Neutrophil (primary cell): ENCODE data around the gene GANC.
A peak's percentile ranks its signal among the peaks of the same experiment; 100 is the strongest.

Experiments
- H3K27ac ChIP-seq: fragments of 200-600 bp; sonication (generic); 2 replicates; pipeline ENCODE4 v1.5.1; 2016; ENCODE audit warnings: mild to moderate bottlenecking, moderate library complexity
- H3K27me3 ChIP-seq: fragments of 200-600 bp; sonication (generic); 2 replicates; pipeline ENCODE4 v1.6.0; 2016; ENCODE audit warnings: mild to moderate bottlenecking
- H3K36me3 ChIP-seq: fragments of 200-600 bp; sonication (generic); 2 replicates; pipeline ENCODE4 v1.5.1; 2017
- H3K4me1 ChIP-seq, 2 experiments: fragments of 200-600 bp in 1 of 2; sonication (generic) in 1 of 2; 1 replicate in 1 of 2; 2 replicates in 1 of 2; pipeline versions ENCODE4 v1.5.1 to v1.6.1; 2013 to 2016; ENCODE audit warnings: low read depth in 1 of 2, low read length in 1 of 2, mild to moderate bottlenecking in 1 of 2, moderate library complexity in 1 of 2; ENCODE audit not compliant: control insufficient read depth in 1 of 2, insufficient read depth in 1 of 2
- H3K4me3 ChIP-seq, 2 experiments: fragments of 200-600 bp in 1 of 2; sonication (generic) in 1 of 2; 1 replicate in 1 of 2; 2 replicates in 1 of 2; pipeline ENCODE4 v1.5.1; 2013 to 2016; ENCODE audit warnings: low read depth in 1 of 2, low read length in 1 of 2, mild to moderate bottlenecking in 1 of 2, moderate library complexity in 1 of 2
- H3K9me3 ChIP-seq: fragments of 200-600 bp; sonication (generic); 2 replicates; pipeline ENCODE4 v1.5.1; 2016
- CTCF ChIP-seq: fragments of 200-600 bp; sonication (generic); IDR thresholded peaks from 2 replicates; pipeline ENCODE4 v1.5.1; 2016; ENCODE audit warnings: antibody characterized with exemption

Gene GANC

DNA sequence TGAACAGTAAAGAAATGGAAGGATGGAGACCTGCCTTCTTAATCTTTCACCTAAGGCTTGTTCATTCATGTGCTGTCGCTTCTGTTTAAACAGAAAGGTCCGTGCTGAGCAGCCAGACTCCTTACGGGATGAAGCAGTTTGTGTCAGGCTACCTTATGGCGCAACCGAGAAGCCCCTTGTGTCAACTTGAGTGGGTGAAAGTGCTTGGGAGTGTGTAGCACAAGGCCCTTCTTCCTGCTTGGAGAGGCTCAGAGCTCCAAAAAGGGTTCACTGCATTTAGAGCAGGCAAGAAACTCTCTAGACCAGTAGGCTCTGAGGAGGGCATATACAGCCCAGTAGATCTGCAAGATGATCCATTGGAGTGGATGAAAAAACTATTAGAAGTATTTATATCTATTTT, 102.3 kb downstream of the GANC start:
- Histone ChIP-seq H3K4me1 (peaks cover 12 to 18% of the 10 kb centered on the region in 2 experiments), H3K4me3 (no peak overlapping the region), H3K36me3 (no peaks in the 10 kb centered on the region), H3K27me3 (no peaks in the 10 kb centered on the region), H3K27ac (no peak overlapping the region), H3K9me3 (no peaks in the 10 kb centered on the region)
- no peak for TF ChIP-seq CTCF

DNA sequence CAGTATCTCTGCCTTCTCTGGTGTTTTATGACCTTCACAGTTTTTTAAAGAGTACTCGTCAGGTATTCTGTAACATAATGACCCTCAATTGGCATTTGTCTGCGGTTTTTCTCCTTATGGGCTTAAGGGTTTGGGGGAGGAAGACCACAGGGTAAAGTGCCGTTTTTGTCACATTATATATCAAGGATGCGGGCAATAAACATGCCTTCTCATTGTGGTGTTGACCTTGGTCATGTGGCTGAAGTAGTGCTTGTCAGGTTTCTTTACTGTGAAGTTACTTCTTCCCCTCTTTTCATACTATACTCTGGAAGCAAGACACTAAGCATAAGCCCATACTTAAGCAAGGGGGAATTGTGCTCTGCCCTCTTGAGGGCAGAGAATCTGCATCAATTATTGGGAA, 102.9 kb downstream of the GANC start:
- no peak for TF ChIP-seq CTCF

DNA sequence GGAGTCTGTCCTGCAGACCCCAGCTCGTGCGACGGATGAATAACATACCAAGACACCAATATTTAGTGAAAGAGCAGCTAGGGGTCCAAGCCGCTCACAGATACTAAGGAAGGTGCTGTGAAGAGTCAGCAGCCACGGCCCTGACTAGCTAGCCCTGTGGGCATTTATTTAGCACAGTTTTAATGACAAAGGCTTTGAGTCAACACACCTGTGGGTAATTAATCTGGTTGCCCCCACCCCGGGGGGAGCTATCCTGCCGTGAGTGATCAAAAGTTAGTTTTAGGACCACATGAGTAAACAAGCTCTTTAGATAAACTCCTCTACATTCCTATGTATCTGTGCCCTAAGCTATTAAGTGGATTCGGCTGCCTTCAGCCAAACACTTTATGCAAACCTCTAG, 105.0 kb downstream of the GANC start:
- no peaks in the 10 kb centered on the region for H3K9me3 ChIP-seq
- H3K36me3 ChIP-seq: no peaks in the 10 kb centered on the region
- H3K4me3 ChIP-seq: no peak overlapping the region
- H3K27me3 ChIP-seq: no peaks in the 10 kb centered on the region
- H3K27ac ChIP-seq: no peak overlapping the region
- TF ChIP-seq CTCF: no peak
- peaks cover 6 to 11% of the 10 kb centered on the region in 2 experiments for H3K4me1 ChIP-seq

More for the DNA sequence above, 102.9 kb downstream of the GANC start:
- Histone ChIP-seq H3K4me3 (no peak overlapping the region), H3K27ac (no peak overlapping the region), H3K4me1 (peaks cover 8 to 15% of the 10 kb centered on the region in 2 experiments), H3K27me3 (no peaks in the 10 kb centered on the region), H3K36me3 (no peaks in the 10 kb centered on the region), H3K9me3 (no peaks in the 10 kb centered on the region)

- Histone ChIP-seq H3K9me3 (no peaks in the 10 kb centered on the region), H3K4me1 (peaks cover 15 to 19% of the 10 kb centered on the region in 2 experiments), H3K4me3 (no peak overlapping the region), H3K27me3 (no peaks in the 10 kb centered on the region), H3K27ac (peak overlapping the region; percentile 50), H3K36me3 (peaks cover 37% of the 10 kb centered on the region)
- no peak for TF ChIP-seq CTCF
Measured at GRCh38 chr15:42384597-42384996, 111.6 kb downstream of the GANC start.

DNA sequence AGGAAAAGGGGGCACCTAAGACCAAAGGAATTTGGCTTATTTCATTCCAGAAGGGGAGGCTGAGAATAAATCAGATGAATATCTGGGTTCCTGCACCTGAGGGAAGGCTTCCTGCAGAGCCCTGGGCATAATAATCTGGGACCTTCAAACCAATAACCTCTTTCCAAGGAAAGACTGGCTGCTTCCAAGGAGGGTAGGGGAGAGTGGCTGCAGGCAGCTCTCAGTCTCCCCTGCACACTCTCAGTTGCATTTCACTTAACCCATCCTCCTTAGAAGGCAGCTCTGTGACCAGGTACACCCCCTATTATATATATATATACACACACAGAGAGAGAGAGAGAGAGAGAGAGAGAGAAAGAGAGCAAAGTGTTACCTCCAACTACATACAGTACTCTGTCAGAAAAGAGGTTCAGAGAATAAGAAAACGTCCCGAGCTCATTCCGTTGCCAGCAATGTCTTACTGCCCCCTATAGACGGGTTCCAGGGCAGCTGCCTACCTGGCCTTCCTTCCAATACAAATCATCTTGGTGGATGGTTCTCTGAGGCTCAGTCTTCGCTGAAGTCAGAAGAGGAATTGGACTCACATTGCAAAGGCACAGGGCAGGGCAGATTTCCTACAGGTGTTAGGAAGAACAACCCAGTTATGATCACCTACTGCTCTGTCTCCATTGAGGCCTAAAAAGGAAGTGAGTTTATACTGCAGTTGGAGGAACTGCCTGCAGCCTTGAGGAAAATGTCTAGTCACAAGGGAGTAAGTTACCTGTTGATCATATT, 112.4 kb downstream of the GANC start:
- Histone ChIP-seq H3K4me3 (no peak overlapping the region), H3K27ac (peak overlapping the region; percentile 50), H3K27me3 (no peaks in the 10 kb centered on the region), H3K36me3 (peaks cover 45% of the 10 kb centered on the region), H3K4me1 (peaks cover 15 to 19% of the 10 kb centered on the region in 2 experiments), H3K9me3 (no peaks in the 10 kb centered on the region)
- peak; percentile 54 for TF ChIP-seq CTCF
